ENCODE results near the gene RPS25. TPM values are rescaled to one million over a fixed set of nuclear protein-coding genes. Genes with fewer than 3 reads are reported as not detected.
A peak's percentile ranks its signal among the peaks of the same experiment; 100 is the strongest.

RPS25 gene
- total RNA-seq, 2 experiments from 2014 or later = 1,395 to 1,648 TPM

DNA sequence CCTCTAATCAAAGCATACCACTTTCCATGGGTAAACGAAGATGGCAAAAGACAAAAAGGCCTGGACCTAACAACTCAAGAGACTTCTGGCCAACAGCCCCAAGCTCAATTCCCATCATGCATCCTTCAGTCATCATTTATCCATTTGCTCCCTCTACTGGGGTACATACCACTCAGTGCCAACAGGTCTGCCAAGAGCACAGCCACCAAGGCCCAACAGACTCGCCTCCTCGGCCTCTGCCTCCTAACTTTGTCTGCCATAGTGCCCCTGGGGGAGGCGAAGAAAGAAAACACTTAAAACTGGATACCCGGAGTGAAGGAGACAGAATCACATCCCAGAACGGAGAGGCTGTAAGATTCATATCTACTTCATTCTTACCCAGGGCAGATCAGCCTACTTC lies 37.8 kb upstream of the RPS25 start:
- no peaks in the 10 kb centered on the region for H4K20me1 ChIP-seq (ENCODE audit: insufficient read depth, low read length)
- H3K4me3 ChIP-seq (ENCODE audit: low read depth, low read length, poor library complexity, severe bottlenecking) = peak overlapping the region; percentile 82
- no peak overlapping the region; the same call in 1 of the 2 replicates for H2AFZ ChIP-seq (ENCODE audit: low read length)
- peak; percentile 59 for DNase-seq (ENCODE audit: low spot score)
- no peaks in the 10 kb centered on the region for H3K9me3 ChIP-seq (ENCODE audit: low read length)
- POLR2A ChIA-PET = interaction anchor here (0.6 to 2.0 kb wide), 10 partner anchors 12 to 58 kb away, joined by 3 to 7 read pairs (median 4); partner anchors contain the start of genes CENATAC and VPS11
- H3K4me2 ChIP-seq (ENCODE audit: low read length) = peak overlapping the region; percentile 84
- H3K27ac ChIP-seq (ENCODE audit: low read depth, low read length, poor library complexity, severe bottlenecking) = peak overlapping the region; percentile 65
- peaks cover 22% of the 10 kb centered on the region for H3K79me2 ChIP-seq (ENCODE audit: insufficient read depth, low read depth, low read length)
- no TSS peak for BruUV-seq (replicated peaks)
- peaks cover 49% of the 10 kb centered on the region for H3K36me3 ChIP-seq (ENCODE audit: insufficient read depth, low read length)
- H3K9me2 ChIP-seq (ENCODE audit: insufficient read depth, low read length) = no peaks in the 10 kb centered on the region
- intact Hi-C loops (cut with micrococcal nuclease; ENCODE audit: unreplicated experiment) = loop anchor here (2.0 kb wide), 2 partner anchors 47 to 141 kb away; no protein-coding TSS in a partner anchor
- TF ChIP-seq, protein P1, sequence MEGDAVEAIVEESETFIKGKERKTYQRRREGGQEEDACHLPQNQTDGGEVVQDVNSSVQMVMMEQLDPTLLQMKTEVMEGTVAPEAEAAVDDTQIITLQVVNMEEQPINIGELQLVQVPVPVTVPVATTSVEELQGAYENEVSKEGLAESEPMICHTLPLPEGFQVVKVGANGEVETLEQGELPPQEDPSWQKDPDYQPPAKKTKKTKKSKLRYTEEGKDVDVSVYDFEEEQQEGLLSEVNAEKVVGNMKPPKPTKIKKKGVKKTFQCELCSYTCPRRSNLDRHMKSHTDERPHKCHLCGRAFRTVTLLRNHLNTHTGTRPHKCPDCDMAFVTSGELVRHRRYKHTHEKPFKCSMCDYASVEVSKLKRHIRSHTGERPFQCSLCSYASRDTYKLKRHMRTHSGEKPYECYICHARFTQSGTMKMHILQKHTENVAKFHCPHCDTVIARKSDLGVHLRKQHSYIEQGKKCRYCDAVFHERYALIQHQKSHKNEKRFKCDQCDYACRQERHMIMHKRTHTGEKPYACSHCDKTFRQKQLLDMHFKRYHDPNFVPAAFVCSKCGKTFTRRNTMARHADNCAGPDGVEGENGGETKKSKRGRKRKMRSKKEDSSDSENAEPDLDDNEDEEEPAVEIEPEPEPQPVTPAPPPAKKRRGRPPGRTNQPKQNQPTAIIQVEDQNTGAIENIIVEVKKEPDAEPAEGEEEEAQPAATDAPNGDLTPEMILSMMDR (conservative IDR thresholded peaks at IDR 0.05; ENCODE audit: low read length) = peak; percentile 65
- no peak for TF ChIP-seq EZH2phosphoT487 (IDR thresholded peaks at IDR 0.05; ENCODE audit: borderline replicate concordance, low read depth, low read length)
- CTCF ChIA-PET (ENCODE audit: unreplicated experiment) = interaction anchor here (0.6 to 0.9 kb wide), 2 partner anchors 31 to 62 kb away, joined by 3 read pairs; no protein-coding TSS in a partner anchor
- H3K4me1 ChIP-seq (ENCODE audit: insufficient read depth, low read length, poor library complexity, severe bottlenecking) = peaks cover 13% of the 10 kb centered on the region

GRCh38 chr11:119054418-119054817 lies 36.3 kb upstream of the RPS25 start:
- Histone ChIP-seq H3K36me3 (ENCODE audit: insufficient read depth, low read length) (peaks cover 64% of the 10 kb centered on the region), H4K20me1 (ENCODE audit: insufficient read depth, low read length) (no peaks in the 10 kb centered on the region), H3K4me3 (ENCODE audit: low read depth, low read length, poor library complexity, severe bottlenecking) (no peak overlapping the region), H3K79me2 (ENCODE audit: insufficient read depth, low read depth, low read length) (peaks cover 22% of the 10 kb centered on the region), H2AFZ (ENCODE audit: low read length) (no peak overlapping the region), H3K9me3 (ENCODE audit: low read length) (no peaks in the 10 kb centered on the region), H3K4me2 (ENCODE audit: low read length) (no peak overlapping the region), H3K27ac (ENCODE audit: low read depth, low read length, poor library complexity, severe bottlenecking) (no peak overlapping the region), H3K4me1 (ENCODE audit: insufficient read depth, low read length, poor library complexity, severe bottlenecking) (peaks cover 13% of the 10 kb centered on the region), H3K9me2 (ENCODE audit: insufficient read depth, low read length) (no peaks in the 10 kb centered on the region)
- no peak for TF ChIP-seq EZH2phosphoT487 (IDR thresholded peaks at IDR 0.05; ENCODE audit: borderline replicate concordance, low read depth, low read length)
- TF ChIP-seq, protein P1 (conservative IDR thresholded peaks at IDR 0.05; ENCODE audit: low read length) = no peak
- ChIA-PET POLR2A (interaction anchor here (0.7 kb wide), 1 partner anchor 313 kb away, joined by 3 read pairs; no protein-coding TSS in a partner anchor), CTCF (ENCODE audit: unreplicated experiment) (interaction anchor here (0.6 kb wide), 1 partner anchor 1727 kb away, joined by 3 read pairs; the partner anchor contains the start of gene CEP164)
- intact Hi-C loops (cut with micrococcal nuclease; ENCODE audit: unreplicated experiment) = no loop called here
- DNase-seq (ENCODE audit: low spot score) = no peak
- BruUV-seq (replicated peaks) = no TSS peak

DNA sequence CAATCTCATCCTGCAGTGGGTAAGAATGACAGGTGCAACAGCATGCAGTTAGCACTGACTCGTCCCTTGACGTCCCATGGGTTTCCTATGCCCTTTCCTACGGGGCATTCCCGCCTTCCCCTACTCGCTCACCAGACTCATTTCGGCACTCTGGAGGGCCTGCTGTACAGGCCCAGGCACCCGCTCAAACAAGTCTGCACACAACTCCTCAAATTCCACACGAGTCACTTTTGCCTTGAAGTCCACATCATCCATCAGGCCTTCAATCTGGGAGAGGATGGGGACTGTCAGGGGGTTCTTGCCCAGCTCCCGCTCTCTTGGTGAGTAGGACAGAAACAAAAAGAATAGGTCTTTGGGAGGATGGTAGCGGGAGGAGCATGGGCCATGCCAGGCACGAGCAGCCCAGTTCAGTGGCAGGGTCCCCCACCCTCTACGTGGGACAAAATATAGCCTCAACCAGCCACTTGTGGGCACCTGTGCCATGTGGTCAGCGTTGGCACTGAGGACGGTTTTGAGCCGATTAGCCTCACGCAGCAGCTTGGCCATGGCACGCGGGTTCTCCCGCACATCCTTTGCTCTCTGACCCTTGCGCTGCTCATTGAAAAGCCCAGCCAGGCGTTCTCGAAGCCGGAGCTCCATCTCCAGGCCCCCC lies 34.1 kb upstream of the RPS25 start:
- peaks cover 15% of the 10 kb centered on the region for H3K79me2 ChIP-seq (ENCODE audit: insufficient read depth, low read depth, low read length)
- no peak for DNase-seq (ENCODE audit: low spot score)
- no TSS peak for BruUV-seq (replicated peaks)
- H3K4me1 ChIP-seq (ENCODE audit: insufficient read depth, low read length, poor library complexity, severe bottlenecking) = peaks cover 6% of the 10 kb centered on the region
- H3K9me2 ChIP-seq (ENCODE audit: insufficient read depth, low read length) = no peaks in the 10 kb centered on the region
- H4K20me1 ChIP-seq (ENCODE audit: insufficient read depth, low read length) = no peaks in the 10 kb centered on the region
- H3K9me3 ChIP-seq (ENCODE audit: low read length) = no peaks in the 10 kb centered on the region
- H3K36me3 ChIP-seq (ENCODE audit: insufficient read depth, low read length) = peaks cover 85% of the 10 kb centered on the region
- TF ChIP-seq, protein P1 (conservative IDR thresholded peaks at IDR 0.05; ENCODE audit: low read length) = no peak
- no peak for TF ChIP-seq EZH2phosphoT487 (IDR thresholded peaks at IDR 0.05; ENCODE audit: borderline replicate concordance, low read depth, low read length)
- ChIA-PET CTCF (ENCODE audit: unreplicated experiment) (no interaction called here), POLR2A (interaction anchor here (0.5 kb wide), 1 partner anchor 101 kb away, joined by 3 read pairs; no protein-coding TSS in a partner anchor)
- no peak overlapping the region for H3K4me3 ChIP-seq (ENCODE audit: low read depth, low read length, poor library complexity, severe bottlenecking)
- intact Hi-C loops (cut with micrococcal nuclease; ENCODE audit: unreplicated experiment) = no loop called here
- H3K27ac ChIP-seq (ENCODE audit: low read depth, low read length, poor library complexity, severe bottlenecking) = no peak overlapping the region
- no peak overlapping the region for H3K4me2 ChIP-seq (ENCODE audit: low read length)
- H2AFZ ChIP-seq (ENCODE audit: low read length) = no peak overlapping the region

Measured in OCI-LY7 (cell line).